Fibroblast of the aortic adventitia (primary cell): Measurements from ENCODE around the gene TMEM39B. TPM values are rescaled to one million over a fixed set of nuclear protein-coding genes. Genes with fewer than 3 reads are reported as not detected.
"Not testable (repeated sequence)": the region's sequence is repeated elsewhere in the genome, so short reads cannot be mapped to it uniquely, and the experiment has no call there.

Experiments used
- DNase-seq: peaks from one replicate; pipeline ENCODE4 v3.0.0-alpha.2; 2010; ENCODE audit warnings: low read depth
- H3K4me3 ChIP-seq: 2 replicates; pipeline ENCODE4 v1.5.1; 2011; ENCODE audit warnings: low read depth, mild to moderate bottlenecking, control low read depth, low read length, moderate library complexity
- total RNA-seq: library from RNA; depleted of rRNA; stranded (reverse); fragments of >200 nt; gene quantifications from 2 replicates; pipeline ENCODE4 v1.2.3, GENCODE V29; 2012; ENCODE audit warnings: low replicate concordance
- TF ChIP-seq, protein P1 (sequence below): IDR thresholded peaks from 2 replicates; pipeline ENCODE4 v1.5.1; 2011; ENCODE audit warnings: mild to moderate bottlenecking, low read length, control low read depth, inconsistent platforms; ENCODE audit not compliant: insufficient read depth

Gene TMEM39B
- total RNA-seq, 1 donor = 9.0 TPM

- DNase-seq = no peak
- TF ChIP-seq, protein P1, sequence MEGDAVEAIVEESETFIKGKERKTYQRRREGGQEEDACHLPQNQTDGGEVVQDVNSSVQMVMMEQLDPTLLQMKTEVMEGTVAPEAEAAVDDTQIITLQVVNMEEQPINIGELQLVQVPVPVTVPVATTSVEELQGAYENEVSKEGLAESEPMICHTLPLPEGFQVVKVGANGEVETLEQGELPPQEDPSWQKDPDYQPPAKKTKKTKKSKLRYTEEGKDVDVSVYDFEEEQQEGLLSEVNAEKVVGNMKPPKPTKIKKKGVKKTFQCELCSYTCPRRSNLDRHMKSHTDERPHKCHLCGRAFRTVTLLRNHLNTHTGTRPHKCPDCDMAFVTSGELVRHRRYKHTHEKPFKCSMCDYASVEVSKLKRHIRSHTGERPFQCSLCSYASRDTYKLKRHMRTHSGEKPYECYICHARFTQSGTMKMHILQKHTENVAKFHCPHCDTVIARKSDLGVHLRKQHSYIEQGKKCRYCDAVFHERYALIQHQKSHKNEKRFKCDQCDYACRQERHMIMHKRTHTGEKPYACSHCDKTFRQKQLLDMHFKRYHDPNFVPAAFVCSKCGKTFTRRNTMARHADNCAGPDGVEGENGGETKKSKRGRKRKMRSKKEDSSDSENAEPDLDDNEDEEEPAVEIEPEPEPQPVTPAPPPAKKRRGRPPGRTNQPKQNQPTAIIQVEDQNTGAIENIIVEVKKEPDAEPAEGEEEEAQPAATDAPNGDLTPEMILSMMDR = no peak
- H3K4me3 ChIP-seq = no peak overlapping the region
Observed at GRCh38 chr1:32082022-32082421, 9.3 kb downstream of the TMEM39B start.

- DNase-seq = not testable (repeated sequence)
Observed at GRCh38 chr1:32086381-32086780, 13.6 kb downstream of the TMEM39B start.

DNA sequence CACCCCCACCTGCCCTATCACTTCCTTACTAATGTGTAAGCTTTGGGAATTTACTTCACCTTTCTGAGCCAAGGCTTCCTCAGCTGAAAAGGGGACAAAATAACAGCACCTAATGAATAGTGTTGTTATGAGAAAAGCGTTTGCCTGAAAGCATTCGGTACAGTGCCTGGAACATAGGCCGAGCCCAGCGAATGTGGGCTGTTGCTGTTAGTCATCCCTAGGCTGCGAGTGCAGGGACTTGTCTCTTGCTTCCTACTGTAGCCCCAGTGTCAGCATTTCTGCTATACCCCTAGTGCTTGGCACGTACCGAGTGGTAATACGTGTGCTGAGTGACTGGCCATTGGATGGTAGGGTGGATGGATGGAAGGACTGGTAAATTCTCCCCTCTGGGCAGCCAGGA lies 18.4 kb downstream of the TMEM39B start:
- DNase-seq = no peak
- TF ChIP-seq, protein P1 = no peak
- H3K4me3 ChIP-seq = no peak overlapping the region

More at GRCh38 chr1:32086381-32086780, 13.6 kb downstream of the TMEM39B start:
- not testable (repeated sequence) for H3K4me3 ChIP-seq

- TF ChIP-seq, protein P1 = no peak
- DNase-seq = no peak
- H3K4me3 ChIP-seq = no peak overlapping the region
Observed at GRCh38 chr1:32091591-32091990, 18.9 kb downstream of the TMEM39B start.

DNA sequence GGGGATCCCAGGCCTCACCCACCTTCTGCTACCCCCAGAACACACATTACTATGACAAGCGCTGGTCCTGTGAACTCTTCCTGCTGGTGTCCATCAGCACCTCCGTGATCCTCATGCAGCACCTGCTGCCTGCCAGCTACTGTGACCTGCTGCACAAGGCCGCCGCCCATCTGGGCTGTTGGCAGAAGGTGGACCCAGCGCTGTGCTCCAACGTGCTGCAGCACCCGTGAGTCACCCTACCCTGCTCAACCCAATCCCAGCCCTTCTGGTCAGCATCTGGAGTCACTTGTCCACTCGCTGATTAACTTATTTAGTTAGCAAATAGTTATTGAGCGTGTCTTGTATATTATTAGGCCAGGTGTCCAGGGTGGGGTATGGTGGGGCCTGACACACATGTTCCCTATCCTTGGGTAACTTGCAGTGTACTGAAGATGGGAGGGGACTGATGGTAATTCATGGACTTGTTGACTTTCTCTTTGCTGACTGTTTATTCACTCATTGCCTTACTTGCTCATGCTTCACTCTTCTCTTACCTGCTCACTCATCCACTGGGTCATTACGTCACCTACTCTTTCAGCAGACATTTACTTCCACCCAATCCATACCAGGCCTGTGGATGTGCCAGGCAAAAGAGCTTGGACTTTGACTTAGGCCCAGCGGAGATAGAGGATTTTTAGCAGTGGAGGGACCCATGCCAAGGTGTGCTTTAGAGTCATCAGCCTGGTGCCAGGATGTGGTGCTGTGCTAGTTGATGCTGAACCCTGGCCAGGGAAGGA lies 22.2 kb downstream of the TMEM39B start:
- no peak for DNase-seq
- TF ChIP-seq, protein P1 = no peak
- H3K4me3 ChIP-seq = no peak overlapping the region

- TF ChIP-seq, protein P1 = no peak
- no peak overlapping the region for H3K4me3 ChIP-seq
Observed at GRCh38 chr1:32099426-32099825, 26.7 kb downstream of the TMEM39B start.

DNA sequence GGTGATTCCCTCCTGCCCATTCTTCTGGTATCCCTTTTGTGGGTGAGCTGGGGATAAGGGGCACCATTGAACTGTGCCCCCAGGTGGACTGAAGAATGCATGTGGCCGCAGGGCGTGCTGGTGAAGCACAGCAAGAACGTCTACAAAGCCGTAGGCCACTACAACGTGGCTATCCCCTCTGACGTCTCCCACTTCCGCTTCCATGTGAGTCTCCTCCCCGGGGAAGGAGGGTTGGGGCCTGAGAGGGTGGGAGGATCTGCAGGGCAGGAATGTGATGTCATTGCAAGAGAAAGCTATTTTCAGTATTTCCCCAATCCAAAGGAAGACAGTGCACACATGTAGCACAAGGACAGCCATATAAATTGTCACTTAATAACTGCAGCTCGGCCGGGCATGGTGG lies 27.6 kb downstream of the TMEM39B start:
- no peak for DNase-seq
- TF ChIP-seq, protein P1 = no peak
- no peak overlapping the region for H3K4me3 ChIP-seq

More at GRCh38 chr1:32099426-32099825, 26.7 kb downstream of the TMEM39B start:
- DNase-seq = no peak
